ENCODE data around the gene VPS36.
"Not testable (repeated sequence)": the region's sequence is repeated elsewhere in the genome, so short reads cannot be mapped to it uniquely, and the experiment has no call there.

- not testable (repeated sequence) for TF ChIP-seq CTCF (conservative IDR thresholded peaks at IDR 0.05; ENCODE audit: low read depth, low read length); EZH2 (IDR thresholded peaks at IDR 0.05; ENCODE audit: borderline replicate concordance, low read depth, low read length, poor library complexity, severe bottlenecking)
Measured at GRCh38 chr13:52408071-52408658, 42.3 kb downstream of the VPS36 start.
